Liver (tissue), 9 donors: Measurements from ENCODE around the gene SAT1. TPM values are rescaled to one million over a fixed set of nuclear protein-coding genes. Genes with fewer than 3 reads are reported as not detected.

ENCODE experiments used
- DNase-seq: peaks from one replicate; pipeline ENCODE4 v3.0.0-alpha.2; 2017; ENCODE audit warnings: low spot score
- H3K27ac ChIP-seq, 2 donors: one replicate each; pipeline ENCODE4 v1.7.0; 2013; ENCODE audit warnings: inconsistent platforms in 2 of 2, low read length in 2 of 2, control low read depth in 1 of 2, low read depth in 1 of 2, mild to moderate bottlenecking in 1 of 2
- H3K27me3 ChIP-seq, 4 donors: one replicate each; pipeline versions ENCODE4 v1.6.1 to v1.7.0; 2013; ENCODE audit warnings: low read length in 3 of 4, inconsistent platforms in 1 of 4, mild to moderate bottlenecking in 1 of 4, moderate library complexity in 1 of 4; ENCODE audit not compliant: control insufficient read depth in 4 of 4, insufficient read depth in 4 of 4
- H3K36me3 ChIP-seq, 4 donors: one replicate each; pipeline versions ENCODE4 v1.6.1 to v1.7.0; 2013; ENCODE audit warnings: low read length in 3 of 4, mild to moderate bottlenecking in 3 of 4, low read depth in 1 of 4, moderate library complexity in 1 of 4; ENCODE audit not compliant: control insufficient read depth in 4 of 4, insufficient read depth in 3 of 4
- H3K4me1 ChIP-seq, 4 donors: one replicate each; pipeline versions ENCODE4 v1.6.1 to v1.7.0; 2013; ENCODE audit warnings: low read length in 3 of 4, mild to moderate bottlenecking in 3 of 4, moderate library complexity in 1 of 4; ENCODE audit not compliant: control insufficient read depth in 4 of 4, insufficient read depth in 4 of 4
- H3K4me3 ChIP-seq, 3 donors: one replicate each; pipeline versions ENCODE4 v1.6.1 to v1.7.0; 2013; ENCODE audit warnings: low read length in 3 of 3, control low read depth in 1 of 3, low read depth in 1 of 3, mild to moderate bottlenecking in 1 of 3
- H3K9ac ChIP-seq, 2 donors: one replicate each; pipeline ENCODE4 v1.7.0; 2013; ENCODE audit warnings: low read length in 2 of 2, mild to moderate bottlenecking in 2 of 2, moderate library complexity in 2 of 2, control low read depth in 1 of 2, low read depth in 1 of 2
- H3K9me3 ChIP-seq, 4 donors: one replicate each; pipeline versions ENCODE4 v1.6.1 to v1.7.0; 2013; ENCODE audit warnings: low read length in 3 of 4; ENCODE audit not compliant: control insufficient read depth in 4 of 4
- EGR1 ChIP-seq, 2 donors: IDR thresholded peaks; 2 replicates each; pipeline ENCODE4 v1.6.1; 2016 to 2018; ENCODE audit warnings: antibody characterized with exemption in 2 of 2, low read depth in 2 of 2
- FOXA1 ChIP-seq: IDR thresholded peaks from 2 replicates; pipeline ENCODE4 v1.6.1; 2016; ENCODE audit warnings: antibody characterized with exemption
- FOXA2 ChIP-seq: IDR thresholded peaks from 2 replicates; pipeline ENCODE4 v1.6.1; 2016; ENCODE audit warnings: antibody characterized with exemption
- GABPA ChIP-seq, 2 donors: IDR thresholded peaks in 1 of 2; conservative IDR thresholded peaks in 1 of 2; 2 replicates each; pipeline ENCODE4 v1.6.1; 2016; ENCODE audit warnings: antibody characterized with exemption in 2 of 2, mild to moderate bottlenecking in 1 of 2, moderate library complexity in 1 of 2
- HNF4A ChIP-seq, 2 donors: conservative IDR thresholded peaks; 2 replicates each; pipeline ENCODE4 v1.6.1; 2016; ENCODE audit warnings: antibody characterized with exemption in 2 of 2, mild to moderate bottlenecking in 2 of 2
- HNF4G ChIP-seq: IDR thresholded peaks from 2 replicates; pipeline ENCODE4 v1.6.1; 2016; ENCODE audit warnings: antibody characterized with exemption
- JUND ChIP-seq, 2 donors: IDR thresholded peaks; 2 replicates each; pipeline ENCODE4 v1.6.1; 2016; ENCODE audit warnings: antibody characterized with exemption in 2 of 2
- NR2F2 ChIP-seq: IDR thresholded peaks from 2 replicates; pipeline ENCODE4 v1.6.1; 2016; ENCODE audit warnings: antibody characterized with exemption
- RAD21 ChIP-seq, 2 donors: IDR thresholded peaks; 2 replicates each; pipeline ENCODE4 v1.6.1; 2016; ENCODE audit warnings: antibody characterized with exemption in 2 of 2, mild to moderate bottlenecking in 2 of 2
- RXRA ChIP-seq, 2 donors: IDR thresholded peaks; 2 replicates each; pipeline ENCODE4 v1.6.1; 2017 to 2018; ENCODE audit warnings: antibody characterized with exemption in 2 of 2, mild to moderate bottlenecking in 1 of 2
- SP1 ChIP-seq: IDR thresholded peaks from 2 replicates; pipeline ENCODE4 v1.6.1; 2018; ENCODE audit warnings: antibody characterized with exemption, mild to moderate bottlenecking
- TAF1 ChIP-seq: conservative IDR thresholded peaks from 2 replicates; pipeline ENCODE4 v1.6.1; 2016; ENCODE audit warnings: antibody characterized with exemption, mild to moderate bottlenecking
- YY1 ChIP-seq: IDR thresholded peaks from 2 replicates; pipeline ENCODE4 v1.6.1; 2016; ENCODE audit warnings: antibody characterized with exemption, mild to moderate bottlenecking
- WGBS: extraction: QIAGEN DNeasy Blood & Tissue Kit; methylation state at CpG from one replicate; pipeline ENCODE4 v1.1.7; 2013; 5-methylcytosine and 5-hydroxymethylcytosine counted together
- polyA plus RNA-seq, 2 donors: library from polyadenylated mRNA; stranded (reverse) in 1 of 2; unstranded in 1 of 2; fragments of 200-250 nt in 1 of 2; fragments of >200 nt in 1 of 2; fragmentation: Nextera tagmentation in 1 of 2; extraction: Ambion mirVana in 1 of 2; gene quantifications; one replicate each; pipeline versions ENCODE4 v1.2.1 to v1.2.3, GENCODE V29; 2013 to 2015
- total RNA-seq, 2 donors: library from RNA; depleted of rRNA; stranded (reverse); fragments of >200 nt; gene quantifications; one replicate each; pipeline ENCODE4 v1.2.3, GENCODE V29; 2014
- TF ChIP-seq, protein P1 (sequence below): IDR thresholded peaks from 2 replicates; pipeline ENCODE4 v1.6.1; 2016; ENCODE audit warnings: antibody characterized with exemption
- TF ChIP-seq, protein P2 (sequence below): IDR thresholded peaks from 2 replicates; pipeline ENCODE4 v1.6.1; 2016; ENCODE audit warnings: antibody characterized with exemption
- TF ChIP-seq, protein P3 (sequence below): fragments of 150-350 bp; IDR thresholded peaks from 2 replicates; pipeline ENCODE4 v1.5.1; 2017; ENCODE audit warnings: improper control_type of control experiment, low read depth, low read length; ENCODE audit not compliant: missing input control
- TF ChIP-seq, protein P4 (sequence below): IDR thresholded peaks from 2 replicates; pipeline ENCODE4 v1.6.1; 2016; ENCODE audit warnings: antibody characterized with exemption, mild to moderate bottlenecking
- TF ChIP-seq, protein P5 (sequence below): IDR thresholded peaks from 2 replicates; pipeline ENCODE4 v1.6.1; 2016; ENCODE audit warnings: antibody characterized with exemption
- donor health status: healthy.
- donor health status: healthy.
- donor health status: healthy.
- donor health status: healthy.
- donor health status: healthy.

SAT1 gene
- total and polyA plus RNA-seq, 4 donors: 105 to 780 (median 296) TPM

DNA sequence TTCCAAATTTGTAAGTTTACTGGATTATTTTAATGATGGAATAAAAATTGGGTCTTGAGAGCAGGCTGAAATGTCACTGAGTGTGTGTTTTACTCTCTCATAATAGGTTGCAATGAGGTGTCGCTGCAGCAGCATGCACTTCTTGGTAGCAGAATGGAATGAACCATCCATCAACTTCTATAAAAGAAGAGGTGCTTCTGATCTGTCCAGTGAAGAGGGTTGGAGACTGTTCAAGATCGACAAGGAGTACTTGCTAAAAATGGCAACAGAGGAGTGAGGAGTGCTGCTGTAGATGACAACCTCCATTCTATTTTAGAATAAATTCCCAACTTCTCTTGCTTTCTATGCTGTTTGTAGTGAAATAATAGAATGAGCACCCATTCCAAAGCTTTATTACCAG is 2.6 kb downstream of the SAT1 start:
- no peaks in the 10 kb centered on the region for H3K27me3 ChIP-seq
- H3K27ac ChIP-seq: peak overlapping the region; percentile 84 to 91
- no peaks in the 10 kb centered on the region for H3K9me3 ChIP-seq
- DNase-seq: no peak
- peaks cover 0 to 9% (median 3%) of the 10 kb centered on the region in 4 donors for H3K4me1 ChIP-seq
- peak overlapping the region in 2 of 3 donors; percentile 48 to 87 for H3K4me3 ChIP-seq
- H3K9ac ChIP-seq: peak overlapping the region; percentile 41 to 93
- TF ChIP-seq TAF1 (no peak), YY1 (no peak), HNF4G (no peak), HNF4A (conservative IDR thresholded peaks at IDR 0.05) (no peak), GABPA (IDR thresholded peaks at IDR 0.05 in 1 of 2, conservative IDR thresholded peaks at IDR 0.05 in 1 of 2) (no peak), RXRA (IDR thresholded peaks at IDR 0.05) (no peak), EGR1 (IDR thresholded peaks at IDR 0.05; ENCODE audit: low read depth in 2 of 2) (no peak), SP1 (no peak), JUND (IDR thresholded peaks at IDR 0.05) (no peak), NR2F2 (no peak), FOXA2 (no peak), RAD21 (IDR thresholded peaks at IDR 0.05) (no peak), FOXA1 (no peak)
- TF ChIP-seq, protein P1, sequence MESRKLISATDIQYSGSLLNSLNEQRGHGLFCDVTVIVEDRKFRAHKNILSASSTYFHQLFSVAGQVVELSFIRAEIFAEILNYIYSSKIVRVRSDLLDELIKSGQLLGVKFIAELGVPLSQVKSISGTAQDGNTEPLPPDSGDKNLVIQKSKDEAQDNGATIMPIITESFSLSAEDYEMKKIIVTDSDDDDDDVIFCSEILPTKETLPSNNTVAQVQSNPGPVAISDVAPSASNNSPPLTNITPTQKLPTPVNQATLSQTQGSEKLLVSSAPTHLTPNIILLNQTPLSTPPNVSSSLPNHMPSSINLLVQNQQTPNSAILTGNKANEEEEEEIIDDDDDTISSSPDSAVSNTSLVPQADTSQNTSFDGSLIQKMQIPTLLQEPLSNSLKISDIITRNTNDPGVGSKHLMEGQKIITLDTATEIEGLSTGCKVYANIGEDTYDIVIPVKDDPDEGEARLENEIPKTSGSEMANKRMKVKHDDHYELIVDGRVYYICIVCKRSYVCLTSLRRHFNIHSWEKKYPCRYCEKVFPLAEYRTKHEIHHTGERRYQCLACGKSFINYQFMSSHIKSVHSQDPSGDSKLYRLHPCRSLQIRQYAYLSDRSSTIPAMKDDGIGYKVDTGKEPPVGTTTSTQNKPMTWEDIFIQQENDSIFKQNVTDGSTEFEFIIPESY: no peak
- TF ChIP-seq, protein P2, sequence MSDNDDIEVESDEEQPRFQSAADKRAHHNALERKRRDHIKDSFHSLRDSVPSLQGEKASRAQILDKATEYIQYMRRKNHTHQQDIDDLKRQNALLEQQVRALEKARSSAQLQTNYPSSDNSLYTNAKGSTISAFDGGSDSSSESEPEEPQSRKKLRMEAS: no peak
- TF ChIP-seq, protein P3, sequence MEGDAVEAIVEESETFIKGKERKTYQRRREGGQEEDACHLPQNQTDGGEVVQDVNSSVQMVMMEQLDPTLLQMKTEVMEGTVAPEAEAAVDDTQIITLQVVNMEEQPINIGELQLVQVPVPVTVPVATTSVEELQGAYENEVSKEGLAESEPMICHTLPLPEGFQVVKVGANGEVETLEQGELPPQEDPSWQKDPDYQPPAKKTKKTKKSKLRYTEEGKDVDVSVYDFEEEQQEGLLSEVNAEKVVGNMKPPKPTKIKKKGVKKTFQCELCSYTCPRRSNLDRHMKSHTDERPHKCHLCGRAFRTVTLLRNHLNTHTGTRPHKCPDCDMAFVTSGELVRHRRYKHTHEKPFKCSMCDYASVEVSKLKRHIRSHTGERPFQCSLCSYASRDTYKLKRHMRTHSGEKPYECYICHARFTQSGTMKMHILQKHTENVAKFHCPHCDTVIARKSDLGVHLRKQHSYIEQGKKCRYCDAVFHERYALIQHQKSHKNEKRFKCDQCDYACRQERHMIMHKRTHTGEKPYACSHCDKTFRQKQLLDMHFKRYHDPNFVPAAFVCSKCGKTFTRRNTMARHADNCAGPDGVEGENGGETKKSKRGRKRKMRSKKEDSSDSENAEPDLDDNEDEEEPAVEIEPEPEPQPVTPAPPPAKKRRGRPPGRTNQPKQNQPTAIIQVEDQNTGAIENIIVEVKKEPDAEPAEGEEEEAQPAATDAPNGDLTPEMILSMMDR: no peak
- TF ChIP-seq, protein P4, sequence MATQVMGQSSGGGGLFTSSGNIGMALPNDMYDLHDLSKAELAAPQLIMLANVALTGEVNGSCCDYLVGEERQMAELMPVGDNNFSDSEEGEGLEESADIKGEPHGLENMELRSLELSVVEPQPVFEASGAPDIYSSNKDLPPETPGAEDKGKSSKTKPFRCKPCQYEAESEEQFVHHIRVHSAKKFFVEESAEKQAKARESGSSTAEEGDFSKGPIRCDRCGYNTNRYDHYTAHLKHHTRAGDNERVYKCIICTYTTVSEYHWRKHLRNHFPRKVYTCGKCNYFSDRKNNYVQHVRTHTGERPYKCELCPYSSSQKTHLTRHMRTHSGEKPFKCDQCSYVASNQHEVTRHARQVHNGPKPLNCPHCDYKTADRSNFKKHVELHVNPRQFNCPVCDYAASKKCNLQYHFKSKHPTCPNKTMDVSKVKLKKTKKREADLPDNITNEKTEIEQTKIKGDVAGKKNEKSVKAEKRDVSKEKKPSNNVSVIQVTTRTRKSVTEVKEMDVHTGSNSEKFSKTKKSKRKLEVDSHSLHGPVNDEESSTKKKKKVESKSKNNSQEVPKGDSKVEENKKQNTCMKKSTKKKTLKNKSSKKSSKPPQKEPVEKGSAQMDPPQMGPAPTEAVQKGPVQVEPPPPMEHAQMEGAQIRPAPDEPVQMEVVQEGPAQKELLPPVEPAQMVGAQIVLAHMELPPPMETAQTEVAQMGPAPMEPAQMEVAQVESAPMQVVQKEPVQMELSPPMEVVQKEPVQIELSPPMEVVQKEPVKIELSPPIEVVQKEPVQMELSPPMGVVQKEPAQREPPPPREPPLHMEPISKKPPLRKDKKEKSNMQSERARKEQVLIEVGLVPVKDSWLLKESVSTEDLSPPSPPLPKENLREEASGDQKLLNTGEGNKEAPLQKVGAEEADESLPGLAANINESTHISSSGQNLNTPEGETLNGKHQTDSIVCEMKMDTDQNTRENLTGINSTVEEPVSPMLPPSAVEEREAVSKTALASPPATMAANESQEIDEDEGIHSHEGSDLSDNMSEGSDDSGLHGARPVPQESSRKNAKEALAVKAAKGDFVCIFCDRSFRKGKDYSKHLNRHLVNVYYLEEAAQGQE: no peak
- TF ChIP-seq, protein P5, sequence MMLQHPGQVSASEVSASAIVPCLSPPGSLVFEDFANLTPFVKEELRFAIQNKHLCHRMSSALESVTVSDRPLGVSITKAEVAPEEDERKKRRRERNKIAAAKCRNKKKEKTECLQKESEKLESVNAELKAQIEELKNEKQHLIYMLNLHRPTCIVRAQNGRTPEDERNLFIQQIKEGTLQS: no peak
- peaks cover 2 to 9% (median 4%) of the 10 kb centered on the region in 4 donors for H3K36me3 ChIP-seq
- 62% methylated on average over 2 of the region's 2 CpGs for WGBS
